C4-2B (cell line): Measurements from ENCODE around the gene SLC34A3.
A peak's percentile ranks its signal among the peaks of the same experiment; 100 is the strongest.

Source experiments
- ZFX ChIP-seq: fragments of 450-650 bp; IDR thresholded peaks from 2 replicates; pipeline ENCODE4 v1.6.1; 2017
- TF ChIP-seq, protein P1 (sequence below): fragments of 450-650 bp; conservative IDR thresholded peaks from 2 replicates; pipeline ENCODE4 v1.5.1; 2017; ENCODE audit warnings: mild to moderate bottlenecking

DNA sequence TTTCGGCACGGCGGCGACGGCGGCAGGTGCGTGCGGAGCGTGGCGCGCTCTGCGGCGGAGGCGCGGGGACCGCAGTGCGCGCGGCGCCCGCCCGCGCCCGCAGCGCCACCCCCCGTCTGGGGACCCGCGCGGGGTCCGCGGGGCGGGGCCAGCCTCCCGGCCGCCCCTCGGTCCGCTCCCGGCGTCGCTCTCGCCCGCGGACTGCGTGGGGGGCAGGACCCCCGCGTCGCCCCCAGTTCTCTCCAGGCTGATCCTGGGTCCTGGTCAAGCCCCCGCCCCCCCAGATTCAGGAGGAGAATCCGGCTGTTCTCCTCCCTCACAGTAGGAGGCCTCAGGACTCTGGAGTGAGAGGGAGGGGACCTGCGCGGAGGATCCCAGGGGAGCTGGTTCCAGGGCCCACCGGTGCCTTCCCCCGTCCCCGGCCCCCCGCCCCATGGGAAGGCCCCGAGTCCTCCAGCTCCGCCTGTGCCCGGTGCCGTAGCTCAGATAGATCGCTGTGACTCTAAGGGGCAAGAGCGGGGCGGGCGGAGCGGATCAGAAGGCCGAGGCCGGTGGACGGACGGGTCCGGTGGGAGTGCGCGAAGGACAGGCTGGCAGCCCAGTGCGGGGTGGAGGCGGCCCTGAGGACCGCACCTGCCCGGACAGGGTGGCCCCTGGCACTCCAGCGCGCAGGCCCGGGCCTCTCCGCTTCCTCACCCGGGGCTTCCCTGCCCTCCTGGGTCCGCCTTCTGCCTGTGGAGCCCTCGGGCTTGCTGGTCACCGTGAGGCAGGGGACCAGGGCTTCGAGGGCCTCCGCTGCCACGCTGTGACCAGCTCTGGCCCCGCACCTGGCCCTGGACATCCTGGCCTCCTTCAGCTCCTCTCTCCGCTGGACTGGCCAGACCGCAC, 8.3 kb upstream of the SLC34A3 start, which contains the start of gene RNF208:
- TF ChIP-seq, protein P1, sequence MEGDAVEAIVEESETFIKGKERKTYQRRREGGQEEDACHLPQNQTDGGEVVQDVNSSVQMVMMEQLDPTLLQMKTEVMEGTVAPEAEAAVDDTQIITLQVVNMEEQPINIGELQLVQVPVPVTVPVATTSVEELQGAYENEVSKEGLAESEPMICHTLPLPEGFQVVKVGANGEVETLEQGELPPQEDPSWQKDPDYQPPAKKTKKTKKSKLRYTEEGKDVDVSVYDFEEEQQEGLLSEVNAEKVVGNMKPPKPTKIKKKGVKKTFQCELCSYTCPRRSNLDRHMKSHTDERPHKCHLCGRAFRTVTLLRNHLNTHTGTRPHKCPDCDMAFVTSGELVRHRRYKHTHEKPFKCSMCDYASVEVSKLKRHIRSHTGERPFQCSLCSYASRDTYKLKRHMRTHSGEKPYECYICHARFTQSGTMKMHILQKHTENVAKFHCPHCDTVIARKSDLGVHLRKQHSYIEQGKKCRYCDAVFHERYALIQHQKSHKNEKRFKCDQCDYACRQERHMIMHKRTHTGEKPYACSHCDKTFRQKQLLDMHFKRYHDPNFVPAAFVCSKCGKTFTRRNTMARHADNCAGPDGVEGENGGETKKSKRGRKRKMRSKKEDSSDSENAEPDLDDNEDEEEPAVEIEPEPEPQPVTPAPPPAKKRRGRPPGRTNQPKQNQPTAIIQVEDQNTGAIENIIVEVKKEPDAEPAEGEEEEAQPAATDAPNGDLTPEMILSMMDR, result no peak
- TF ChIP-seq ZFX, result peak; percentile 65
